Stimulated activated CD8-positive, alpha-beta memory T cell treated with anti-CD3 and anti-CD28 coated beads, Interleukin-4, amount 100 ng/mL, for 48 hours (primary cell): ENCODE results near the gene PDE4B.
A peak's percentile ranks its signal among the peaks of the same experiment; 100 is the strongest.

Experiments
- DNase-seq: peaks from one replicate; pipeline ENCODE4 v3.0.0-alpha.2; 2020

The PDE4B gene

DNA sequence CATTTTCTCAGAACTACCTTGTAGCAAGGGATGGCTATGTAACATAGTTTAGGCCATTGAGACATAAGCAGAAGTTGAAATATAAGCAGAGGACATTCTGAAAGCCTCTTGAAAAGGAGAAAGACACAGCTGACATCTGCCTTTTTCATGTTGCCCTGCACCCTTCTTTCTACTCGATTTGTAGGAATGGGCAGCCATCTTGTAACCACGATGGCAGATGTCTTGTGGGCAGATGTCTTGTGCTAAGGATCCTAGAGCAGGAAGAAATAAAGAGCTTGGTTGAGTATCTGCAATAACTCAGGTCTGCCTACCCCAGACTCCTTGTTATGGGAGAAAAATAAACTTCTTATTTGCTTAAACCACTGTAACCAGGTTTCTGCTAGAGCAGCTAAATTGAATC, 351.0 kb downstream of the PDE4B start:
- DNase-seq = no peak

DNA sequence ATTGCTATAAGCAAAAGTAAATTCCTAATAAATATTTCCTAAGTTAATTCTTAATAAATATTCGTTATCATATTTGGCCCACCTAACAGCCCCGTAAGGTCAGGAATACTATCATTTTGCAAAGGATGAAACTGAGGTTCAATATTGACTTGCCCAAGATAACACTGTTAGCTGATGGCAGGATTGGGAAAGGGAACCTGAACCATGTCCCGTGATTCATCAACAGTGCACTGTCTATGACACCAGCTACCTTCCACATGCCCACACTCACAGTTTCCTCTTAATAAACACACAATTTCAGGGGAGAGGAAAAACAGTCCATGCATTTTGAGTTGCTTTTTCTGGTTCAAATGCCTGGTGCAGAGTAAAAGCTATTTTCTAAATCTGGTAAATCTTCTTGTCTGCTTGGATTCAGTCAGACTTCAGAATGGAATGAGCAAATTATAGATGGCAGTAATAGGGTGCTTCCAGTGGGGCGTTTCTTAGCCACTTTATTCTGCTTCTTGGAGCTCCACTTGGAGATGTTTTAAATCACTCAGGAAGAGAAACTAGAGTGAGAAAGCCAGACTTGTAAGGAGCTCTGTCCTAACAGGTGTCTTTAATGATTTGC, 354.6 kb downstream of the PDE4B start:
- no peak for DNase-seq

DNA sequence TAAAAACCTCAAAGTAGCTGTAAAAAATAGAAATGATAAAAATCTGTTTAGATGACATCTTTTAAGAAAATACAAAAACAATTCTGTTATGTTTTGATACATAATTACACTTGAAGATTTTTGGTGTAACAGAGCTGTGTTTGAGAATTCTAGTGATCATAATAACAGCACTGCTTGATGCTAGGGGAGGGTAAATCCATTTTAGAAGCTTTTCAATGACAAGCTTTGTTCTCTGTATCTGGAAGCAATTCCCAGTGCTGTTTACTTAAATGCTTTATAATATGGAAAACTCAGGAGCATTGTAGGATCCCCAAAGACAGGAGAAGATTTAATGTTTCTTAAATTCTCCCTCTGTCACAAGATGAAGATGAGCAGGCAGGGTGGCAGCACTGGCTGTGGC, 359.3 kb downstream of the PDE4B start:
- no peak for DNase-seq

DNA sequence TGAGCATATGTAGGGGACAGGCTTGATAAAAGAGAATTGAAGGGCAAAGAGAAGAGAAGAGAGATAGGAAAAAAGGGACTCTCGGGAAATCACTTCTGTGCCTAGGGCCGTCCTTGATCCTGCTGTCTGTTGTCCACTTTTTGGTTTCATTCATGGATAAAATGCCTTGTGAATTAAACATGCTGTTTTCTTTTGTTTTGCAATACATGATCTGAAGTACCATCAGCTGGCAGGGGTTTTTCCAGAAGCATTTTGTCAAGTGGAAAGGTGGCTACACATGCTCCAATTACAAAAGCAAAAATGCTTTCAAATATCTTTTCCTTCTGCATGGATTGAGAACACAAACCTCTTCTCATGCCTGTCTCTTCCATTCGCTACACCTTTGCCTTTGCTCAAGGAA, 361.7 kb downstream of the PDE4B start:
- no peak for DNase-seq

DNA sequence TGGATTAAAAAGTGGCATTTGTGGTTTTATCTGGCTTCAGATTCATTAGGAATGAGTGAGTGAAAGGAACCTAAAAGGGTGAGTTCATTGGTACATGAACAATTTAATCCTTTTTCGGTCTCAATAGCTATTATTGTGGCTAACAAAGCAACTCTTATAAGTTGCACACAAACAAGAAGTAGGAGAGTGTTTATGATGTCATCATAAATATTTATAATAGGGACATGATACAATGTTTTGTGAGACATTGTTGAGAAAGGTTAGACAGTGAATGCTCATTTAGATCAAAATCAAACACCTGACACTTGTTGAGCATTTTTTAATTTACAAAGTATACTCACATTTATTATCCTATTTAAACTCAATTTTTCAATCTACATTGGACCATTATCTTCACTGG, 363.4 kb downstream of the PDE4B start:
- DNase-seq = no peak

DNA sequence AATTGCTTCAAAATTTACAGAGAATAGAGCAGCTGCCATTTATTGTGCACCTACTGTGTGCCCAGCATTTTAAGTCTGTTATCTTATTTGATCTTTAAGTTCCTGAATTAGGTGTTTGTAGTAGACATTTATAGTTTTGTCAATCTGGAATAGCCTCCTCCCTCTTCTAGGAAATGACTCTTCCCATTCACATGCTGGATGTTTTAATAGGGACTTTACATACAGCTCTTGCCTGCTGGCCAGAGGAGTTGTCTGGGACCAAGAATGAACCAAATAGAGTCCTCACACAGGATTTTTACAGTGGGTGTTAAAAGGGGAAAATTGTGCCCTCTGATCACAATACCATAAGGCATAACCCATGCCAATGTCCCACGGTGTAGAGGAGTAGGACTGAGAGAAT, 367.1 kb downstream of the PDE4B start:
- DNase-seq = no peak

DNA sequence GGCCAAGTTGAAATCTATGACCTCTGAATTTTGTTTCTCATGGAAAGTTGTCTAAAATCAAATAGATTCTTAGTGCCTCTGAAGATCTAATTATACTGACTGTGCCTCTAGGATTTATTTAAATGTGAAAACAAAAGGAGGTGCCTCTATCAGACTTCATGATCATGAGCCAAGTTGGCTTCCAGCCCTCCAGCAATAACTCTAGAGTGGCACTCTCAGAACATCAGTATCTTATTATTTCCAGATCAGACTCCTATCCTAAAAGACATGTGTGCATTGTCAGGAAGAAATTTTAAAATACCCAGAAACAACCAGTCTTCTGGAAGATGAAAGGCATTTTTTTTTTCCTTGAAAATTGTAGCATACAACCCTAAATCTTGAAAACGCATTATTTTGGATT, 368.0 kb downstream of the PDE4B start:
- no peak for DNase-seq

DNA sequence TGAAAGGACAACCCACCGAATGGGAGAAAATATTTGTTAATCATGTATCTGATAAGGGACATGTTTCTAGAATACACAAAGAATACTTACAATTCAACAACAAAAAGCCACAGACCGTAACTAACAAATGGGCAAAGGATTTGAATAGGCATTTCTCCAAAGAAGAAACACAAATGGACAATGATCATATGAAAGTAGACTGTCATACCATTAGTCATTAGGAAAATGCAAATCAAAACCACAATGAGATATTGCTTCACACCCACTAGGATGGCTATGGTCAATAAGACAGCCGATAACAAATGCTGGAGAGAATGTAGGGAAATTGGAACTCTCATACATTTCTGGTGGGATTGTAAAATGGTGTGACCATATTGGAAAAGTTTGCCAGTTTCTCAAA, 374.1 kb downstream of the PDE4B start:
- DNase-seq = no peak

DNA sequence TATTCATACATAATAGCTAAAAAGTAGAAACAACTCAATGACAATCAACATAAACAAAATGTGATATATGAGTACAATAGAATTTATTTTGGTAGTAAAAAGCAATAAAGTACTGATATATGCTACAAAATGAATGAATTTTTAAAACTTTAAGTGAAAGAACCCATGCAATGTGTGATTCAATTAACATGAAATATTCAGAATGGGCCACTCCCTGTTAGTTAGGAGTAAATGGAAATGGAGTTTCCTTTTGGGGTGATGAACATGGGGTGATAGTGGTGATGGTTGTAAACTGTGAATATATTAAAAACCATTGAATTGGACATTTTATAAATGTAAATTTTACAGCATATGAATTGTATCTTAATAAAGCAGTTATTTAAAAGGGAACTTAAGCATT, 374.6 kb downstream of the PDE4B start:
- no peak for DNase-seq

DNA sequence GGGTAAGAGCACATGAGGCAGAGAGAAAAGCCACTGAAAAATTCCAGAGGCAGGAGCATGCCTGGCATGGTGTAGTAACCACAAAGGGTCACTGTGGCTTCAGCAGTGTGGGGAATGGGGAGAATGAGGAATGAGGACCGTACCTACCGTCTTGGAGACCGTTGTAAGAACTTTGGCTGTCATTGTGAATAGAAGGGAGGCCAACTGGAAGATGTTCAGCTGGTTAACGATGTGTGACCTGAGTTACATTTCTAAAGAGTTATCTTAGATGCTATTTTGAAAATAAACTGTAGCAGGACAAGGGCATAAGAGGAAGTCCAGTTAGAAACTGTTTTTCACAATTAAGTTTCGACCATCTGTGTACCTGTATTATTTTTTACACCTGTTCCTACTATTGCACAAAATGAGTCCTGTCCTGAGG, 375.8 kb downstream of the PDE4B start:
- DNase-seq = no peak

DNA sequence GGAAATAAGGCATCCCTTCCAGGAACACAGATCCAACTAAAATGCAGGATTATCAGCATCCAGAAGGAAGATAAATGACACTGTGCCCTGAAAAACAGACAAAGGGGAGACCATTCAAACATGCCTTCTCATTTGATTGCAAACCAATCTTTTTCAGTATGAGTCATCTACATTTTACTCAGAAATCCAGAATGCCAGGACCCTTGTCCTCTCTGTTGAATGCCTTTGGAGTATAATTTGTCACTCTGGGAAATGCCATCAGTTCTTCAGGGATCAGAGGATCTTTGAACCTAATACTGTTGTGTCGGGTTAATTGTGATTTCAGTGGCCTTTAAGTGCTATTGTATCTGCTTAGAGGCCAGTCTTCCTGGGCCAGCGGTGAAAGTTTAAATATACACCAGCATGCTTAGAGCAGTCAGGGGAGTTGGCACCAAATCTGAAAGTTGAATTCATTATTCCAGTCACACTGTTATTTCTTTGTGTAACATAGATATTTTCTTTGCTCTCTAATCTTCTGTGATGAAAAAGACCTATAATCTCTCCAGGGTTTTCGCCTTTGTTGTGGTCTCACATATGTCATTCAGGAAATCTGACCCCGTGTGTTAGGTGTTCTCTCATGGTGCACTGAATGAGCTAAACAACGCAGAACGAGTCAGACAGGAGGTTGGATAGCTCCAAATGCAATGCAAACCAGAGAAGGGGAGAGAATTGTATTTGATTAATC, 376.4 kb downstream of the PDE4B start:
- DNase-seq = no peak

DNA sequence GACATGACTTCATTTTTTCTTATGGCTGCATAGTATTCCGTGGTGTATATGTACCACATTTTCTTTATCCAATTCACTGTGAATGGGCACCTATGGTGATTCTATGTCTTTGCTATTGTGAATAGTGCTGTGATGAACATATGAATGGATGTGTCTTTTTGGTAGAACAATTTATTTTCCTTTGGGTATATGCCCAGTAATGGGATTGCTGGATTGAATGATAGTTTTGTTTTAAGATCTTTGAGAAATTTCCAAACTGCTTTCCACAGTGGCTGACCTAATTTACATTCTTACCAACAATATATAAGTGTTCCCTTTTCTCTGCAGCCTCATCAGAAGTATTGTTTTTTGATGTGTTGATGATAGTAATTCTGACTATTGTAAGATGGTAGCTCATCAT, 379.6 kb downstream of the PDE4B start:
- DNase-seq = no peak

DNA sequence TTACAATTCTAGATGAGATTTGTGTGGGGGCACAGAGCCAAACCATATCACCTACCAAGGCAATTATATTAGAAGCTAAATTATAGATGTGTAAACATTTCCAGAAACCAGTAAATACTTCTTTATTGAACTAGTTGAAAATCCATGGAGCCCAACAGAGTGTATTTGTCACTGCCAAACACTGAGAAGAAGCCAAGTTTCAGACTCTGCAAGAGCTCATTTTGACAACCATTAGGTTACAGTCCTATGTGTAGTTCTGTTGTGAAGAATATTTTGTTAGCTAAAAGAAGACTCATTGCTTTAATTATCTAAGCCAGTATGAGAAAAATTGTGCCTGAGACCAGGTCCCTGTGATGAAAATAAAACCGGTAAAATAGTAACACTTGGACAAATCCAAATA, 382.4 kb downstream of the PDE4B start:
- no peak for DNase-seq

DNA sequence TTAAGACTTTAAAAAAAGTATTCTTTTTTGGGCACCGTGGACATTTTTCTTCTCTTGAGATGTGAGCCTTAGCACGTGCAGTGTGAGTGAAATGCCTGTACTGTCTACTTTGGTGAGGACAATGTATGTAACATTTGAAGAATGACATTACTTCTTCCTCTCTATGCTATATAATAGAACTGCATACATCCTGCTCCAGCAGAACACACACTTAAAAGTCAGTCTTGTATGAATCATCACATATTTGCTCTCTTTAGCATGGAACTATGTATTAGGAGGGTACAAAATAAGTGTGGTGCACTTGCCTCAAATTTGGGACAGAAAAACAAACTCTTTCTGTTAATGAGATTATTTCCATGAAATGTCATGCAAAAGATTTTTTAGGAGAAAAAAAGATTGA, 382.9 kb downstream of the PDE4B start:
- no peak for DNase-seq

DNA sequence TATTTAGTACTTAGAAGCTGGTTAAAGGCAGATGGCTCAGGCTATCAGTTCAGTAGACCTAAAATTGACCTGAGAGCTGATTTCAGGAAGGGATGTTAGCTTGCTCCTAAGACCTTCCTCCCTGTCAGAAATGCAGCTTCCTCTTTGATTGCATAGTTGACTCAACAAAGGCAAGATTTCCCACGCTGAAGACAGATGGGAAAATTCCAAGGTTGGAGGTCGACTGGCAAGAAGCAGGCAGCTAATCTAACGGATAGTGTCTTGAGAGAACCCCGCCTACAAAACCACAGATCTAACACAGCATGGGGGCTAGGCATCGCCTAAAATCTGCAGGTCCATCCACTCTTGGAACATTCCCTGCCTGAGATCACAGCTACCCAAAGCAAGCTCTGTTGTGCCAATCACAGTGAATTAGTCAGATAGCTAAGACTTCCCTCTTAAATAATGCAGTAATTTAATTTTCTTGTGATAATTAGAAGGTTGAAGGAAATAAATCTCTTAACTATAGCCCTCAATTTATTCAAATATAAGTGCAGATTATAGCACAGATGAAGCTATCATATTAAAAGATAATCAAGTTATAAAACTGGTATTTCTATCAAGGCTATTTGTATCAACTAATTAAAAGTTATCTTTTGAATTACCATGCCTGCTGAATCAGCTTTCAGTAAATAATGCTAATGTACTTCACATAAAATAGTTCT, 383.5 kb downstream of the PDE4B start:
- no peak for DNase-seq

DNA sequence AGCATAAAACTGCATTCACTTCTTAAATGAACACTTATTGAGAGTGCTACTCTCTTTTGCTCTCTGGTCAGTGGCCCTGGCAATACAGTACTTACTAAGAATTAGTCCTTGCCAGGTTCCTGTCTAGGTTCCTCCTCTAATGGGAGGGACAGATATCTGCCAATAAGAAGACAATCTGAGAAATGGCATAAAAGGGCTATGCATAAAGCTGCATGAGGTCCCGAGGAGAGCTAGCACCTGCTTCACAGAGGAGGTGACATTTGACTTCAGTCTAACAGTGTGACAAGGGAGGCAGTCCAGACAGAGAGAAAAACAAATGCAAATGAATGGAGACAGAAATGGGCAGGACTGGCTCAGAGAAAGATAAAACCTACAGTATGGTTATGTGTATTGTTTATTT, 384.1 kb downstream of the PDE4B start:
- DNase-seq = no peak

DNA sequence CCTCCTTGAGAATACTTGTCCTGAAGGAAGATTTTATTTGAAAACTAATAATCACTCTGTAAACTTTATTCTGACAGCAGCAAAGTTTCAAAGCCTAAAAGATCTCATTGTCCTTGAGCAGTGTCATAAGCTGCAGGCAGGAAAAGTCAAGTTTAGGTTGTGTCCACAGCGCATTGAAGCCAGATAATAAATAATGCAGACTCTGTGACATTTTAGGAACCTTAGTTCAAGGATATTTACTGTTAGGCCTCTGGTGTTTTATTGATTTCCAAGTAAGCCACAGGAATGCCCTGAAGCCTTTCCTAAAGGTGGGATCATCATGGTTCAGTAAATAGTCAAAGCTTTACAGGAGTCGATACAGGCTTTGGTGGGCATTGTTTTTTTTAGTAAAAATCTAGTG, 384.8 kb downstream of the PDE4B start:
- DNase-seq = no peak

DNA sequence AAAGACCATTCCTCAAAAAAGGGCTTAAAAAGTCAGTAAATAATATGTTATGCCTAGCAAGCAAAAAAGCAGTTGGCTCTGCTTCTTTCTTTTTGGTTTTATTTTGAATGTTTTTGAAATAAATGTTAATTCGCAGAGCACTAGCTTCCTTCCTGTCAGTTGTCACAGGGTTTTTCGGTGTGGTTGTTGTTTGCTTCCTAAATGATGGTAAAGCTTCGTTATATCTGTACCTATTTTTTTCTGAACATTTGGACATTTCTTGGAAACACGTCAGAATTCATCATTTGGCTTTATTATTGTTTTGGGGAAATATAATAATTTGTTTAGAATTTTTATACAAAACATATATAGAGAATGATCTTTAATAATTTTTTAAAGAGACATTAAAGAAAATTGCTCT, 389.3 kb downstream of the PDE4B start:
- no peak for DNase-seq

DNA sequence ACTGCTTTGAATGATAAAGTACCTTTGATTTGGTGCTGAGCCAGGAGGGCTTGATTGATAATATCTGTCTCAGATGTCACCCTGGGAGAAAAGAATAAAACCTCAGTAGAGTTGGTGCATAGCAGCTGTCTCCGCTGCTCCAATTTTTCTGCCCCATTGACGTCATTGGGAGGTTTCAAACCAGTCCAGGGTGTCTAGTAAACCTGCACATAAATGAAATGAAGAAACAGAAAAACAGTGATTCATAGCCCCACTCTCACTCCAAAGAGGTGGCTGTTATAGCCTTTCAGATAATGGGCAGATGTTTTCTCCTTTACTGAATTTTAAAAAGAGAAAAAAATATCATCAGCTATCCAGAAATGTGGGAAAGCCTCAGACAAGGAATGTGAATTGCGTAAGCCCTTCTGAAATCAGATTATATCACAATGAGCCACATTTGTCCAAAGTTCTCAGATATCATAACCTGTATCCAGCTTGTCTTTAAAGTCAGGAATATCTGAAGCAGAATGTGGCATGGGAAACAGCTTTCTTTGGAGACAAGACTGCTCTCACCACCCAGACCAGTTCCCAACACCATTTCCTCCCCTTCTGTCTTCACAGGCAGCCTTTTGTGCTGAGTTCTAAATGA, 390.0 kb downstream of the PDE4B start:
- DNase-seq = peak; percentile 46

DNA sequence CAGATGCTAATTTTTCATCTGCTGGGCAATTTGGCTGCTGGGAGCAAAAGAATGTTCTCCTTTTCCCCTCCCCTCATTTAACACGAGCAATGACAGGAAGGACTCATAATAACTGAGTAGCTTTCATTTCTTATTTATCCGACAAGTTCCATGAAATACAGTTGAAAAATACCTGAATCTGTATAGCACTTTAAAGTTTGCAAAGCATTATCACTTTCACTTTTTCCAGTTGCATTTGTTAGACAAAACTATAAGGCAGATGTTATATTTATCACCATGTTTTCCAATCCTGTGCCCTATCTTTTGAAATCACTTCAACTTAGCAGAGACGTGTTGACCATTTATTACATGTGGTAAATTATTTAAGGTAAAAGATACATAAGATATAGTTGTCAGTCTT, 390.7 kb downstream of the PDE4B start:
- DNase-seq = no peak

DNA sequence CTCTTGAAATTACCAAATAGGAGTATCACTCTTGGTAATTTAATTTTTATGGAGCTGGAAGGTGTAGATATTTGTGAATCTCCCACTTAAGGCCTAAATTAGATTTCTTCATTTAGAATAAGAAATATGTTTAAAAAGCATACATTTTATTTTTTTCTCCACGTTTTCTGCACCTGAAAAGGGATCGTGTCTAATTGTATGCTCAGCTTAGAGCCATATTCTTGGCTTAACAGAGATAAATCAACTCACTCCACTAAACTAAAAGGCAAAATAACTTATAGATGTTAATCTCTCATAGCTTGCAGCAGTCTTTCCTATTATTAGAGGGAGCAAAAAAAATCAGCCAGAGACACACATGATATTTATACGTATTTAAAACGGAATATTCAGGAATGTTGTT, 404.4 kb downstream of the PDE4B start:
- no peak for DNase-seq

DNA sequence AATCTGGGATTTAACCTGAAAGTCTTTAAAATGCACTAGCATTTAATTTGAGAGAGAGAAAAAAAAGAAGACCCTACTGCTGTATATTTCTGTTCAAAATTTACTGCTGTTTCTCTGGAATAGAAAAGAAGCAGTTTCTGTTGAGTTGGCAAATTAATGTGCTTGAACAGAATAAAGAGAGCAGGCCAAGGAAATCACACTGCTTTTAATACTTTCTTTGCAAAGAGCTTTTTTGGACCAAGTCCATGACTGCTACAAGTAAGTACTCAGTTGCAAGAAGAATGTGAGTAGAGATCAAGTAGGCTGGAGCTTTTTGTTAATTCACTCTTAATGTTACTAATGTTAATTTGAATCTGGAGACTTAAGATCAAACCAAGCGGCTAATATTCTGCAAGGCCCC, 405.1 kb downstream of the PDE4B start:
- DNase-seq = no peak

DNA sequence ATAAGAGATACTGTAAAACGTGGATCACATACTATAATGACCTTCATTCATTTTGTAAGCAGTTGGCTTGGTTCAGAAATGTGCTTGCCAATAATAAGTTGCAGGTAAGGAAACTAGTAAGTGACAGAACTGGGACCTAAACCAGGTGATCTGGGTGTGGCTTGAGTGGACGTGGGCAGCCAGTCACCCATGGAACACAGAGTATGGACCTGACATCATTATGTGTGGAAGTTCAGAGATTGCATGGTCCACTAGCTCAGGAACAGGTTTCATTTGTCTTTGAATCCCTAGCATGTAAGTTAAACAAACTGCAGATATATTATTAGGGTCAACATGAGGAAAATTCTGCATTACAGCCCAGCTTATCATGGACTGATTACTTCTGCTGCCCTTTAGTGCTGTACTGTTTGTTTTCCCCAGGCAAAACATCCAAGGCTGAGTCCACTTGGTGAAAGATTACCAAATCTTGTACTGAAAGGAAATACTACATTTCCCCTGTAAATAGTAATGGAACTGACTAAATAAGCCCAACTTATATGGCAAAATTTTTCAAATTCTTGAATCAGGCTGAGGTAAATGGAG, 414.0 kb downstream of the PDE4B start:
- DNase-seq = no peak

DNA sequence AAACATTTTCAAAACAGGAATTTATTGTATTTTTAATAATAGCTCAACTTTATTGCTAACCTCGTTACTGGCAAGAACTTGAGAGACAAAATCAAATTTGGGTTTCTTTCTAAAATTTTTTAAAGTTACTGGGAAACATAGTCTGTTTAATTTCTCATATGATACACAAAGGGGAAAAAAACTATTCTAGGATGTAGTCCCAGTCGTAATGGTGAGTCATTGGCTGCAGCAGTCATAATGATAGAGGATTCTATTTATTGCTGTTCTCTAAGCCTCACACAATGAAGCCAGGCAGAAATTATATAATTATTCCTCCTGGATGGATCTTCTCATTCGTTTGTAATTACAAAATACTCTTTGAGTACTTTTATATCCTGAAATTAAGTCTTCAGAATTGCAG, 414.8 kb downstream of the PDE4B start:
- no peak for DNase-seq
